ENCODE results near the gene SLC19A1.

SLC19A1 gene

DNA sequence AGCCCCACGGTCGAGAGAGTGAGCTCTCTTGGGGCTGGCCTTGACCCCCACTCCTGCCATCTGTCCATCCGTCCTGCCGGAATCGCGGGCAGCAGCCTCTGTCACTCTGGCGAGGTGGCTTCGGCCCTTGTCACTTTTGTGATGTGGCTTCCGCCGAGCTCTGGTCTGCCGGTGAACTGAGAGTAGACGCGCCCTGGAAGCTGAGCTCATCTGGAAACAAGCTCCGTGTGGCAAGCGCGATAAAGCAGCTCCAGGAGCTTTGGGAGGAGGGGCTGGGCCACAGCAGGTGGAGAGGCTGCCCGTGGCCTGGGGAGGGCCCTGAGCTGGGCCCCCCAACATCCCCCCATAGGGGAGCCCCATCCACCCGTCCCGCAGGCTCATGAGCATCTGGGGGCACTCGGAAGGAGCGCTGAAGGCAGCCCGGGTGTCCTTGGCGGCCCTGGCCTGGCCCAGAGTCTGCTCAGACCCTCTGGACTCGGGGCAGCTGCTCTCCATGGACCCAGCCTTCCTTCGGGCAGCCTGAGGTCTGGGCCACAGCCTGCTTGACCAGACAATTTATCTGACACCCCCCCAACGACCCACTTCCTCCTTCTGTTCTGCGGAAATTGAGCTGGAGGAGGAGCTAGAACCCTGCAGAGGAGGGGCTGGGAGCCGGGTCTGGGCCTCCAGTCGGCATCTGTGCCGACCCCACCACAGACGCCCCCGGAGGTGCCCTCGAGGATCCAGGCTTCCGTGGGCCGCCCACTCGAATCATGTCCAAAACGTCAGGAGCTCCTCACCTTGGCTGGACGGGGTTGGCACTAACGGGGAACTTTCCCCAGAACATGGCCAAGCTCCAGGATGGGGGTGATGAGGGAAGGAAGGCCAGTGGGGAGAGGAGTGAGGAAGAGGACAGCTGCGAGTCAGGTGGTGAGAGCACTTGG lies 59.1 kb downstream of the SLC19A1 start:
- TF ChIP-seq, protein P1, sequence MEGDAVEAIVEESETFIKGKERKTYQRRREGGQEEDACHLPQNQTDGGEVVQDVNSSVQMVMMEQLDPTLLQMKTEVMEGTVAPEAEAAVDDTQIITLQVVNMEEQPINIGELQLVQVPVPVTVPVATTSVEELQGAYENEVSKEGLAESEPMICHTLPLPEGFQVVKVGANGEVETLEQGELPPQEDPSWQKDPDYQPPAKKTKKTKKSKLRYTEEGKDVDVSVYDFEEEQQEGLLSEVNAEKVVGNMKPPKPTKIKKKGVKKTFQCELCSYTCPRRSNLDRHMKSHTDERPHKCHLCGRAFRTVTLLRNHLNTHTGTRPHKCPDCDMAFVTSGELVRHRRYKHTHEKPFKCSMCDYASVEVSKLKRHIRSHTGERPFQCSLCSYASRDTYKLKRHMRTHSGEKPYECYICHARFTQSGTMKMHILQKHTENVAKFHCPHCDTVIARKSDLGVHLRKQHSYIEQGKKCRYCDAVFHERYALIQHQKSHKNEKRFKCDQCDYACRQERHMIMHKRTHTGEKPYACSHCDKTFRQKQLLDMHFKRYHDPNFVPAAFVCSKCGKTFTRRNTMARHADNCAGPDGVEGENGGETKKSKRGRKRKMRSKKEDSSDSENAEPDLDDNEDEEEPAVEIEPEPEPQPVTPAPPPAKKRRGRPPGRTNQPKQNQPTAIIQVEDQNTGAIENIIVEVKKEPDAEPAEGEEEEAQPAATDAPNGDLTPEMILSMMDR (IDR thresholded peaks at IDR 0.05; ENCODE audit: low read depth, low read length, missing control alignments): no peak
- DNase-seq (ENCODE audit: extremely low read depth, low read depth): no peak
- no peak overlapping the region for H3K4me3 ChIP-seq (replicated peaks; ENCODE audit: low read depth, low read length)

DNA sequence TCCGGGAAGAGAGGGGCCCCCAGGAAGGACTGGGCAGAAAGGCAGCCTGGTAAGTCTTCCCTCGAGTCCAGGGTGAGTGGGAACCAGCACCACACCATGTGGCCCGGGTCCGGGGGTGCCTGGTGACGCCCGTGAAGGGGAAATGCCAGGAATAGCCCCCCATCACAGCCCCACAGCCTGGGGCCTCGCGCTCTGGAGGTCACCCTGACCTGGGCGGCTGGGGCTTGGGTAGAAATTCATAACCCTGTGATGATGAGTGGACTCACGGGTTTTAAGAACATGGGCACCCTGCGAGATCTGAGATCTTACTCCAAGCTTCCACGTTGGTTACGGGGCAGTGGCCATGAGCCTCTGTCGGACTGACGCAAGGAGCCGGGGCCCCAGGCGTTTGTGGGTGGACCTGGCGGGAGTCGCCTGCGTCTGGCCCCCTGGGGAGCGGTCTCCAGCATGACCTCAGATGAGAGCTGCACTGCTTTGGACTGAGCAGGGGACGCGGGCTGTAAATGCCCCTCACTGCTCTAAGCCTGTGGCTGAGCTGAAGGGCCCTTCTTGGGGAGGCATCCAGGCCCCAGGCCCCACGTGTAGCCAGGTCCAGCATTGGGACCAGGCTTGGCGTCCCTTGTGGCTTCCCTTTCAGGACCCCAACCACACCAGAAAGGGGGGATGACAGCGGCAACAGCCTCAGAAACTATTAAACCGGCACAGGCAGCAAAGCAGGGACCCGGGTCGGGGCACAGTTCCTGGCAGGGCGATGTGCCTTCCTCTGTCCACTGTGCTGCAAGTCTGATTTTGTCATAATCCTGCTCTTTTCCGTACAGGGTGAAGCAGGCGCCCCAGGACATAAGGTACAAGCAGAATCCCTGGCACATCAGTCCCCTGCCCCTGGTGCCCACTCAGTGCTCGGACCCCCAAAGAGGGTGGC lies 60.0 kb downstream of the SLC19A1 start:
- TF ChIP-seq, protein P1 (IDR thresholded peaks at IDR 0.05; ENCODE audit: low read depth, low read length, missing control alignments): no peak
- no peak overlapping the region for H3K4me3 ChIP-seq (replicated peaks; ENCODE audit: low read depth, low read length)
- DNase-seq (ENCODE audit: extremely low read depth, low read depth): no peak

DNA sequence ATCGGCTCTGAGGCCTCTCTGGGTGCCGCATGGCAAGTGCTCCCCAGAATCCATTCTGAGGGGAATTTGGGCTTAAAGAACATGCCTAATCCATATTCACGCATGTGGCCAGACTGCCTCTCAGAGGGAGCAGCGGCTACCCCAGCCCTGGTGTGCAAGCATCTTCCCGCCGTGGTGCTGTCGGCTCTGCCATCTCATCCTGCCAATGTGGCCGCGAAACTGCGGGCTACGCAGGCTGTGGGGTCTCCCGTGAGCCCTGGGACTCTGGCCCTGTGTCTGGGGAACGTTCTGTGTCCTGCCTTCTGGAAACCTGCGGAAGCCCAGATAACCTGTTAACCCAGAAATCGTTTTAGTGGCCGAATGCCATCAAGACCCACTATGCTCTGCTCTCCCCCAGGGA lies 60.7 kb downstream of the SLC19A1 start:
- no peak for DNase-seq (ENCODE audit: extremely low read depth, low read depth)
- H3K4me3 ChIP-seq (replicated peaks; ENCODE audit: low read depth, low read length): no peak overlapping the region
- TF ChIP-seq, protein P1 (IDR thresholded peaks at IDR 0.05; ENCODE audit: low read depth, low read length, missing control alignments): no peak

DNA sequence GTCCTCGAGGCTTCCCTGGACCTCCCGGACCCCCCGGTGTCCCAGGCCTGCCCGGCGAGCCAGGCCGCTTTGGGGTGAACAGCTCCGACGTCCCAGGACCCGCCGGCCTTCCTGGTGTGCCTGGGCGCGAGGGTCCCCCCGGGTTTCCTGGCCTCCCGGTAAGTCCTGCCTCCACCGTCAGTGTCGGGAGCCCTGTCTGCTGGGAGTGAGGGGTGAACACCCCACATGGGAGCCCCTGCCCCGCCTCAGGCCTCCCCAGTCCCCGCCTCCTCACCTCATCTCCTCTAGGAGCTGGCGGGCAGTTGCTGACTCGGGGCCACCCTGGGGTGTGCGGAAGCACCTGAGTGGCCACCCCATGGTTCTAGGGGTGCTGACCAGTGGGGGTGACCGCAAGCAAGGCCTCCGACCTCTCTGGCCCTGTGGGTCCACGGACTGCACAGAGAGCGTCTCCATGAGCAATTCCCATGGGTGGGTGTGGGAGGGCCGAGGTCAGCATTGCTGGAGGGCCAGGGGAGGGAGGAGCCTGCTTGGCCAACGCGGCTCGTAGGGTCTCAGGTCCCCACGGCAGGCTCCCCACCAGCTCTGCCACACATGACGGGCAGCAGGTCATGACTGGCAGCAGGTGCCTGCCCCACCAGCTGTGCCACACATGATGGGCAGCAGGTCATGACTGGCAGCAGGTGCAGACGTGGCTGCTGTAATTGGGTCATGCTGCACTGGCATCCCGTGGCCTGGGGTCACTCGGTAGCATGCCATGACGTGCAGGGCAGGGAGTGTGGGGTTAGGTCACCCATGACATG lies 61.3 kb downstream of the SLC19A1 start:
- TF ChIP-seq, protein P1 (IDR thresholded peaks at IDR 0.05; ENCODE audit: low read depth, low read length, missing control alignments): no peak
- no peak overlapping the region for H3K4me3 ChIP-seq (replicated peaks; ENCODE audit: low read depth, low read length)
- no peak for DNase-seq (ENCODE audit: extremely low read depth, low read depth)

DNA sequence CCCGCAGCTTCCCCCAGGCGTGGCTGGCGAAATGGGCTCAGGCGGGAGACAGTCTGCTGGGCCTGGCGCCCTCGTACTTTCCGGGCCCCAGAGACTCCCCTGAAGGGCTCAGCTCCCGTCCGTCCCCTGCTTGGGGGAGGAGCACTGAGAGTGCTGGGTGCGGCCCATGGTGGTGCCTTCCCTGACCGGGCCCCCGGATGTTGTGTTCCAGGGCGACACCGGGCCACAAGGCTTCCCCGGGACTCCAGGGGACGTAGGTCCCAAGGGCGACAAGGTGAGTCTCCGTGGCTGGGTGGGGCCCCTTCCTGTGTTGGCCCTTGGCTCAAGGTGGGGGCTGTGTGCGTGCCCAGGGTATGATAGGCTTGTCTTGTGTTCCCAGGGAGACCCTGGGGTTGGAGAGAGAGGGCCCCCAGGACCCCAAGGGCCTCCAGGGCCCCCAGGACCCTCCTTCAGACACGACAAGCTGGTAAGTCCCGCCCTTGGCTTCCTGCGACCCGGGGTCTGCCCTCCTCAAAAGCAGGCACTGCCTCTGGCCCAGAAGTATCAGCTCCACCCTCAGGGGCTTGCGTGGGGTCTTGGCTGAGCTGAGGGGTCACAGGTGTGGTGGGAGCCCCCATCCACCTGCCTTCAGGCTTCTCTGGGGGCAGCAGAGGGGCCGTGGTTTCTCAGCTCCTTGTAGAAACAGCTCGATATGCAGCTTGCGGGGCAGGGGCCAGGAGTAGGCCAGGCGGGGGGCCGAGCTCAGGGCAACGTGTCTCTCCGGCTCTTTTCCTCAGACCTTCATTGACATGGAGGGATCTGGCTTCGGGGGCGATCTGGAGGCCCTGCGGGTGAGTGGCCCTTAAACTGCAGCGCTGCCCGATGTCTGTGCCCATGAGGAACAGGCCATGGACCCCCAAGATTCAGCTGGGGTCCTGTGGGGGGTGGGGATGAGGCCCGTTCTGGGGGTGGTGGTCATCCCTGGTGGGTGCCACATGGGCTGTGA lies 62.3 kb downstream of the SLC19A1 start:
- no peak overlapping the region for H3K4me3 ChIP-seq (replicated peaks; ENCODE audit: low read depth, low read length)
- DNase-seq (ENCODE audit: extremely low read depth, low read depth): no peak
- TF ChIP-seq, protein P1 (IDR thresholded peaks at IDR 0.05; ENCODE audit: low read depth, low read length, missing control alignments): no peak

Data from HFF-Myc (cell line).